Activated CD4-positive, alpha-beta T cell treated with anti-CD3 and anti-CD28 coated beads, Interleukin-2, amount 50 U/mL, for 48 hours (primary cell): ENCODE data around the gene SH2D3A.
A peak's percentile ranks its signal among the peaks of the same experiment; 100 is the strongest.
"Not testable (repeated sequence)": the region's sequence is repeated elsewhere in the genome, so short reads cannot be mapped to it uniquely, and the experiment has no call there.

ENCODE experiments used
- DNase-seq, 2 experiments: peaks; one replicate each; pipeline ENCODE4 v3.0.0-alpha.2; 2020

Gene SH2D3A

DNA sequence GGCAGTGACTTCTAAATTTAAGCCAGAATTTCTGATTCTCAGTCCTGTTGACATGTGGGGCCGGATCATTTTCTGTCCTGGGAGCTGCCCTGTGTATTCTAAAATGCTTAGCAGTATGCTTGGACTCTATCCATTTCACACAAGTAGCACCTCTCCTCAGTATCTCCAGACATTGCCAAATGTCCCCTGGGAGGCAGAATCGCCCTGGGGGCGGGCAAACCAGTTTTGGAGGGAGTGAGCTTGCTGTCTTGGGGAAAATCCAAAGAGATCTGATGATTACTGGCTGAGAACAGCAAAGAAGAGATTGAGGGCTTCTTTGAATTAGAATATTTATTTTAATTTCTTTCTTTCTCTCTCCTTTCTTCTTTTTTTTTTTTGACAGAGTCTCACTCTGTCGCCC, 21.7 kb upstream of the SH2D3A start:
- DNase-seq: no peak

DNA sequence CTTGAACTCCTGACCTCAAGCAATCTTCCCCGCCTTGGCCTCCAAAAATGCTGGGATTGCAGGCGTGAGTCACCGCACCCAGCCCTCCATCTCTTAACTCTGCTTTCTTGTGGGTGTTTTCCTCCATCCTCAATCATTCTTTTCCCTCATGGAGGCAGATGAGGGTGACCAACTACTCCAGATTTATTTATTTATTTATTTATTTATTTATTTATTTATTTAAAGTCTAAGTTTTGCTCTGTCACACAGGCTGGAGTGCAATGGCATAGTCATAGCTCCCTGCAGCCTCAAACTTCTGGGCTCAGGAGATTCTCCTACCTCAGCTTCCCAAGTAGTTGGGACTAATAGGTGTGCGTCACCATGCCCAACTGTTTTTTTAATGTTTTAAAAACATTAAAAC, 20.2 kb upstream of the SH2D3A start:
- DNase-seq: no peak

- peak in 1 of 2 experiments; percentile 19 for DNase-seq
These were observed 12.0 kb upstream of the SH2D3A start for GRCh38 chr19:6779206-6779605.

DNA sequence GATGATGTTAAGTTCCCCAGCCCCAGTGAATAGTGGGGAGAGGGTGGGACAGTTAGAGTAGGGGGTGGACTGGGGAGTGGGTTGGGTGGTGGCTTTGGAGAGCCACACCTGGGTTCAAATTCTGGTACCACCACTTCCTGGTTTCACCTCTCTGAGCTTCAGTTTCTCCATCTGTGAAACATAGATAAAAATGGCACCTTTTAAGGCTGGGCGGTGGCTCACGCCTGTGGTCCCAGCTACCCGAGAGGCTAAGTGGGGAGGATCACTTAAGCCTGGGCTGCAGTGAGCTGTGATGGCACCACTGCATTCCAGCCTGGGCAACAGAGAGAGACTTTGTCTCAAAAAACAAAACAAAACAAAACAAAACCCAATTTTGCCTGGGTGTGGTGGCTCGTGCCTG, 11.2 kb upstream of the SH2D3A start:
- DNase-seq: no peak

- DNase-seq: no peak
These were observed 10.2 kb upstream of the SH2D3A start for GRCh38 chr19:6777434-6777833.

GRCh38 chr19:6776999-6777398, 9.8 kb upstream of the SH2D3A start:
- DNase-seq: no peak

DNA sequence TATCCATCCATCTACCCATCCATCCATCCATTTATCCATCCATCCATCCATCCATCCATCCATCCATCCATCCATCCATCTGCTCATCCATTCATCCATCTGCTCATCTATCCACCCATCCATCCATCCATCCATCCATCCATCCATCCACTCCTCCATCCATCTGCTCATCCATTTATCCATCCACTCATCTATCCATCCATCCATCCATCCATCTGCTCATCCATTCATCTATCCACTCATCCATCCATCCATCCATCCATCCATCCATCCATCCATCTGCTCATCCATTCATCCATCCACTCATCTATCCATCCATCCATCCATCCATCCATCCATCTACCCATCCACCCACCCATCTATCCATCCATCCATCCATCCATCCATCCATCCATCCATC, 8.8 kb upstream of the SH2D3A start:
- DNase-seq: not testable (repeated sequence)

- no peak for DNase-seq
These were observed 7.8 kb upstream of the SH2D3A start for GRCh38 chr19:6774821-6775707.

GRCh38 chr19:6773323-6773931, 6.2 kb upstream of the SH2D3A start:
- peak; percentile 67 to 78 for DNase-seq

DNA sequence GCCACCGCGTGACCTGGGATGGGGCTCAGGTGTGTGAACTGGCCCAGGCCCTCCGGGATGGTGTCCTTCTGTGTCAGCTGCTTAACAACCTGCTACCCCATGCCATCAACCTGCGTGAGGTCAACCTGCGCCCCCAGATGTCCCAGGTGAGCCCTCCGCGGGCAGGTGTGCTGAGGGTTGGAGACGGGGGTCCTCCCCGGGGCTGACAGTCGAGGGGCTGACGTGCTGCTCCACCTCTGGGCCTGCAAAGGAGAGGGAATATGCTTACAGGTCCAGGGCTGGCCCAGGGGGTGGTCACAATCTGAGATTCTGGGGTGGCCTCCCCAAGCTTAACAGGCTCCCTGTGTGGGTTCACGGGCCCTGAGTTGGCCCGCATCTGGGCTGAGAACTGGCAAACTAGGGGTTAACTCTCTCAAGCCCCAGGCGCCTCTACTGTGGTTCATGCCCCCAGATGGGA, 5.7 kb upstream of the SH2D3A start:
- DNase-seq: no peak

DNA sequence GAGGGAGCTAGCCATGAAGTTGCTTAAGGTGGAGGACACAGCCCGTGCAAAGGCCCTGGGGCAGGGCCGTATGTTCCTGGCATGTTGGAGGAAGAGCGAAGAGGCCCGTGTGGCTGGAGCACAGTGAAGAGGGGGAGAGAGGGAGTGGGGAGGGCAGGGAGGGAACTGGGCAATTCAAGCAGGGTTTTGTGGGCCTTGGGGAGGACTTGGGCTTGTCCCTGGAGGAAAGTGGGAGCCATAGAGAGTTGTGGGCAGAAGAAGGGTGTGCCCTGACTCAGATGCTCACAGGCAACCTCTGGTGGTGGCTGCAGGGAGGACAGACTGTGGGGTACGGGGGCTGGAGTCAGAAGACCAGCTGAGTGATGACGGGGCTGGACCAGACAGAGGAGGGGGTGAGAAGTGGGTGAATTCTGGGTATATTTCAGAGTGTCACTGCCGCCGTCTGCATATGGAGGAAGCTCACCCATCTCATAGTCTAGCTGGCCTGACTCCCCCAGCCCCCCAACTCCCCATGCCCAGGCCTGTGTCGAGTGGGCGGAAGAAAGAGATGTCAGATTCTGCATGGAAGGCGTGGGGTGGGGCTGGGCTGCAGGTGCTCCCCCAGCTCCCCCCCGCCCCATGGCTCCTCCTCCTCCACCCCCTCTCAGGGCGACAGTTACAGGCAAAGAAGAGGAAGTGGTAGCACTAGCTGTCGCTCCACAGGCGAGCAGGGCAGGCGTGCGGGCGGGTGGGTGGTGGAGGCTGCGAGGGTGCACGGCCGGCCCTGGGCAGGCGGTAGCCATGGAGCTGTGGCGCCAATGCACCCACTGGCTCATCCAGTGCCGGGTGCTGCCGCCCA, 5.0 kb upstream of the SH2D3A start, which contains the start of gene VAV1:
Gene VAV1, plus strand, starts transcription at position 681 of the 838 bp plus-strand sequence. Its CDS starts 100 bp downstream, at position 781.
- DNase-seq: peak; percentile 81 to 86

- DNase-seq: not testable (repeated sequence)
These were observed 4.4 kb upstream of the SH2D3A start for GRCh38 chr19:6771648-6772027.

GRCh38 chr19:6769006-6769619, 1.9 kb upstream of the SH2D3A start:
- no peak for DNase-seq

- peak in 1 of 2 experiments; percentile 28 for DNase-seq
These were observed 1.1 kb upstream of the SH2D3A start for GRCh38 chr19:6768236-6768785.

GRCh38 chr19:6767081-6767356, 216 bp downstream of the SH2D3A start:
- no peak for DNase-seq

GRCh38 chr19:6766357-6767080, 716 bp downstream of the SH2D3A start:
- DNase-seq: peak in 1 of 2 experiments; percentile 31

DNA sequence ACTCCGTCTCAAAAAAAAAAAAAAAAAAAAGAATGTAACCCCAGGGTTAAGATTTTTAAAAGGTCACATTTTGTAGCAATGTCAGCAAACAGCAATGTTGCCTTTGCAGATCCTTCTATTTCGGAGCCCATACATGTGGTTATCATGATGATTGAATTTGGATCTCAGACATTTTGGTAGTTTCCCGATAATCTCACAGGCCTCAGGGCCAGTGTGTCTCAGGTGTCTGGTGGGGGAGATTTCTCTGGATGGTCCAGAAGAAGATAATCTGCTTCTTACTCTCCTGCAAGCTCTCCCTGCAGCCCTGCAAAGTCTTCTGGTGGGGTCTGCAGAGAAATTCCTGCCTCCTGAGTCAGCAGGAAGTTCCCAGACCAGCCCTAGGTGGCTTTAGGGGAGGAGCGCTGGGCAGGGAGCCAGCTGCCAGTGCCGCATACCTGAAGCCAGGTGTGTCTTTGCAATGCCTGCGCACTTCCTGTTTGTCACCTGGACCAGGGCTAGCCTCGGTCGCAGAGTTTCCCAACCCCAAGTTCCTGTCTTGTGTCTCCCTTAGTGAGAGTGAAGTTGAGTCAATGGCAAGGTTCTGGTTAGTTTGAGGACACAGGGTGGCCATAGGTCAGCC, 1.4 kb downstream of the SH2D3A start:
- DNase-seq: no peak

DNA sequence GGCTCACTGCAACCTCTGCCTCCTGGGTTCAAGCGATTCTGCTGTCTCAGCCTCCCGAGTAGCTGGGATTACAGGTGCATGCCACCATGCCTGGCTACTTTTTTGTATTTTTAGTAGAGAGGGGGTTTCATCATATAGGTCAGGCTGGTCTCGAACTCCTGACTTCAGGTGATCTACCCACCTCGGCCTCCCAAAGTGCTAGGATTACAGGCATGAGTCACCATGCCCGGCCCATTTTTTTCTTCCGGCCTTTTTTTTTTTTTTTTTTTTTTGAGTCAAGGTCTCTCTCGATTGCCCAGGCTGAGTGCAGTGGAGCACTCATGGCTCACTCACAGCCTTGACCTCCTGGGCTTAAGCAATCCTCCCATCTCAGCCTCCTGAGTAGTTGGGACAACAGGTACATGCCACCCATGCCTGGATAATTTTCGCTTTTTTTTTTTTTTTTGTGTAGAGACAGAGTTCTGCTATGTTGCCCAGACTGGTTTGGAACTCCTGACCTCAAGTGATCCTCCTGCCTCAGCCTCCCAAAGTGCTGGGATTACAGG, 4.9 kb downstream of the SH2D3A start:
- not testable (repeated sequence) for DNase-seq

- DNase-seq: peak; percentile 41 to 43
These were observed 6.1 kb downstream of the SH2D3A start for GRCh38 chr19:6761053-6761676.

- DNase-seq: no peak
These were observed 6.6 kb downstream of the SH2D3A start for GRCh38 chr19:6760606-6761005.
